NOMO-1 treated with dmso at 0.1 percent for 144 hours (cell line): ENCODE data around the gene PSTPIP1.

Experiments
- DNase-seq: peaks from one replicate; lab custom pipeline; 2025; ENCODE audit not compliant: unreplicated experiment; lab: John Stamatoyannopoulos, UW

Gene PSTPIP1

DNA sequence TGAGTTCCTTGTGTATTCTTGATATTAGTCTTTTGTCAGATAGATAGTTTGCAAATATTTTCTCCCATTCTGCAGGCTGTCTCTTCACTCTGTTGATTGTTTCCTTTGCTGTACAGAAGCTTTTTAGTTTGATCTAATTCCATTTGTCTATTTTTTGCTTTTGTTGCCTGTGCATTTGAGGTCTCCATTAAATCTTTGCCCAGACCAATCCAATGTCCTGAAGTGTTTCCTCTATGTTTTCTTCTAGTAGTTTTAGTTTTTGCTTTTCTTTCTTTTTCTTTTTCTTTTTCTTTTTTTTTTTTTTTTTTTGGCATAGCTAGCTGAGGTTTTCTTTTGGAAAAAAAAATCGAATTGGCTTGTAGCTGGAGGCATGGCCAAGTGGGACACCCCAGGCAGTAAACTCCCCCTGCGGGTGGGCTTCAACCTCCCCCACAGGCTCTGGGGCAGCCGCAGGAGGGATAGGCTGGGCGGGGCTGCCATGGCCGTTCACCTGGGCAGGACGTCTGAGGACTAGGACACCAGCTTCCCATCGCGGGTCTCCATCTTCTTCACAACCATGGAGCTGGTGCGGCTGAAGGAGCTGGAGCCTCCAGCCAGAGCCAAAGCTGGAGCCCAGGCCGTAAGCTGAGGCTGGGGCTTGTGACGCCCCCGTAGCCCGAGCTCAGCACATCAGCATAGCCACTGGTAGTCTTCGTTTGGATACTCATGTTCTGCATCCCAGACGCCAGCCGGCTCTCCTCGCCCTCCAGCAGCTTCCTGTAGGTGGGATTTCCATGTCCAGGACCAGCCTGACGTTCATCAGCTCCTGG lies 16.2 kb upstream of the PSTPIP1 start:
- no peak for DNase-seq

DNA sequence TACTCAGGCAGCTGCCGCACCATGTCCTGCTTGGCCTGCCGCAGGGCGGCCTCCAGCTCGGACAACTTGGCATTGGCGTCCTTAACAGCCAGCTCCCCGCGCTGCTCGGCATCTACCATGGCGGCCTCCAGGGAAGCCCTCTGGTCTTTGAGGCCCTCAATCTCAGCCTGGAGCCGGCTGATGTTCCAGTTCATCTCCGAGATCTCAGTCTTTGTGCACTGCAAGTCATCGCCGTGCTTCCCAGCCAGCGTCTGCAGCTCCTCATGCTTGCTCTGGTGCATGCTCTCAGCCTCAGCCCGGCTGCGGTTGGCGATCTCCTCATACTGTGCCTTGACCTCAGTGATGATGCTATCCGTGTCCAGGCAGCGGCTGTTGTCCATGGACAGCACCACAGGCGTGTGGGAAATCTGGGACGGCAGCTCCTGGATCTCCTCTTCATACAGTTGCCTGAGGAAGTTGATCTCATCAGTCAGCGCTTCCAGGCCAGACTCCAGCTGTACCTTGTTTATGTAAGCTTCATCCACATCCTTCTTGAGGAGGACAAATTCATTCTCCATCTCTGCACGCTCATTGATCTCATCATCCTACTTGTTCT lies 15.5 kb upstream of the PSTPIP1 start:
- DNase-seq, result no peak

DNA sequence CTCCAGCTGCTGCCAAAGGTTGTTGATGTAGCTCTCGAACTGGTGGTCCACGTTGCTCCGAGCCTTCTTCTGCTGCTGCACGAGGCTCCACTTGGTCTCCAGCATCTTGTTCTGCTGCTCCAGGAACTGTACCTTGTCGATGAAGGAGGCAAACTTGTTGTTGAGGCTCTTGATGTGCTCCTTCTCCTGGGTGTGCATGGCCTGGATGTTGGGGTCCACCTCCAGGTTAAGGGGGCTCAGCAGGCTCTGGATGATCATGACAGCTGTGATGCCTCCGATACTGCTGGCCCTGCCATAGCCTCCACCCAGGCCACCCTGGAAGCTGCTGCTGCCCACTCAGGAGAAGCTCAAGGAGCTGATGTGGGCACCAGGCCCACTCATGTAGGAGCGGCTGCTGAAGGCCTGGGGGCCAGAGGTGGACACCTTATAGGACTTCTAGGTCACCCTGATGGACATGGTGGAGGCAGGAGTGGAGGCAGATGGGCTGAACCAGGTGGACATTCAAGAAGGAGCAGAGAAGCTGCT lies 14.9 kb upstream of the PSTPIP1 start:
- no peak for DNase-seq

DNA sequence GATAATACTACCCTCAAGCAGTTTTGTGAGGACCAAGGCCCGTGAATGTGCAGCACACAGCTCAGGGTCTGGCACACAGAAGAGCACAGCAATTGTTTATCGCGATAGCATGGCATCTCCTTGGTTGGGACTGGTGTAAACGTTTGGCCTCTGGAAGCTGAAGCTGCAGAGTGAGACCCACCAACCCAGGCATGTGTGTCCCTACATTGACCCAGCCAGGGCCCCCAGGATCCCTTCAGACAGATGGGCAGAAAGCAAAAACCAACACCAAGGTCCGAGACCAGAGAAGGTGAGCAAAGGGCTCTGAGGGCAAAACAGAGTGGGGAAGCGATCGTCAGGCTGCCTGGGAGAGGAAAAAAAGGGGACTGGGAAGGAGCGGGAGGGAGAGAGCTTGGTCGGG lies 12.6 kb upstream of the PSTPIP1 start:
- no peak for DNase-seq

DNA sequence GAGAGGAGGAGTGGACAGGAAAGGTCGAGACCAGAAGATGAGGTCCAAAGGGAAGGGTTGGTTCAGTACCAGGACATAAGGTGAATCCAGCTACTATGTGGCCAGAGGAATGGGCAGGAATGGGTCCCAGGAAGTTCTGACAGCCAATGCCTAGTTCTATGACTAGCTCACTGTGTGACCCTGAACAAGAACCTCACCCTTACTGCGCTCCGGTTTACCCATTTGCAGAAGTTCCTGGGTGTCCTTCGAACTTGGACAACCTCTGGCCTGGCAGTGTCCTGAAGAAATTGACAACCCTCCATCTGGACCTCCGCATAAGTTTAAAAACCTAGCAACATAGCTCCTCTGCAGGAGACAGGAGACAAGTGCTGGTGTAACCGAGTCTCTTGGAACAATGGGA lies 12.2 kb upstream of the PSTPIP1 start:
- no peak for DNase-seq

DNA sequence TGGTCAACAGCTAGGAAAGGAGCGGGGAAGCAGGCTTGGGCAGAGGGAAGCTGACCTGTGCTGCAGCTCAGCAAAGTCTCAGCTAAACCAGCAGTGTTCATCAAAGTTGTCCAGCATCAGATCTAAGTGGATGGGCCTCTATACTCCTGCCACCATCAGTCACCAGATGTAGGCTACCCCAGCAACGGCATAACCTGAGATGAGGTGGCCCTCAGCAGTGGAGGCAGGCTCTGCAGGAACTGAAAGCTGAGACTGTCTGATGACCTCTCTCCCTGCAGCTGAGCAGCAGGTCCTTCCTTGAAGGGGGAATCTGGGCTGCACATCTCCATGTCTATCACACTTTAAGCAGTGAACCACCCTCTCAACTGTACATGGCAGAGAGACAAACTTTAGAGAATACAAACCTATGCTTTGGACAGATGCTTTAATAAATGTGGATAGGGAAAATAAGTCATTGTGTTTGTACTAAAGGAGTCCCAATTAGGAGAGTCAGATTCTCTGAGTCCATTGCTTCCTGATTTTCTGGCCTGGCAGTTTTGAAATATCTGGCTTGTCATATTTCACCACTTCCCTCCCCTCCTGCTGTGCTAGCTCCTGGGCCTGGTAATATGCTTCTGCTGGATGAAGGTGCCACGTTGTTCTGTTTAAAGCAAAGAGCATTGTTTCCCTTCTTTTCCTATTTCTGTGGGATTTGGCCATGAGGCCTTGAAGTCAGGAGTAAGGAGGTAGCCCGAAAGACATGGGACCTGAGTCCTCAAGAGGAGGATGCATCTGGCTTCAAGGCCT lies 11.1 kb upstream of the PSTPIP1 start:
- DNase-seq, result peak; percentile 58

DNA sequence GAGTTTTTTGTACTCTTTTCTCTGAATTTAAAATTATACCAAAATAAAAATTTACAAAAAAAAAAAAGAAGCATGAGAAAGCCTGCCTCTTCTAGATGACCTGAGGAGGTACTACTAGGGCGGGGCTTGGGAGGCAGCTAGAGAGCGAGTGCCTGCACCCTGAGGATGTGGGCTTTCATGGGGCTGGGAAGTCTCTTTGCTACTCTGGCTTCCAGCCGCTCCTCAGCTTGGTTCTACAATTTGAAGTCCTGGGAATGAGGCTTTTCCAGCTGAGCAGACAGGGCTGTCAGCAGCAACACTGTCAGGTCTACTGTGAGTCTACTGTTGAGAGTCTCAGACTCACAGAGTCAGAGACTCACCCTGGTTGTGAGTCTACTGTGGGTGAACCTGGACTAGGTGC lies 8.2 kb upstream of the PSTPIP1 start:
- DNase-seq, result no peak

DNA sequence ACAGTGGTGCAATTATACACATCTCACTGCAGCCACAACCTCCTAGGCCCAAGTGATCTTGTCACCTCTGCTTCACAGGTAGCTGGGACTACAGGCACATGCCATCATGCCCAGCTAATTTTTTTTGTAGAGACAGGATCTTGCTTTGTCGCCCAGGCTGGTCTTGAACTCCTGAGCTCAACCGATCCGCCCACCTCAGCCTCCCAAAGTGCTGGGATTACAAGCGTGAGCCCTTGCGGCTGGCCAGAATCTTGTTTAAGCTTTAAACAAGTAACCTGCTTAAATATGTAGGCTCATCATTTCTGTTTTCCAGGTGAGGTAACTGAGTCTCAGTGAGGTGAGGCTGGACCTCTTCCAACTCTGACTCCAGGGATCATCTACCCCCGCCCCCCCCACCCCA lies 7.7 kb upstream of the PSTPIP1 start:
- DNase-seq, result no peak

DNA sequence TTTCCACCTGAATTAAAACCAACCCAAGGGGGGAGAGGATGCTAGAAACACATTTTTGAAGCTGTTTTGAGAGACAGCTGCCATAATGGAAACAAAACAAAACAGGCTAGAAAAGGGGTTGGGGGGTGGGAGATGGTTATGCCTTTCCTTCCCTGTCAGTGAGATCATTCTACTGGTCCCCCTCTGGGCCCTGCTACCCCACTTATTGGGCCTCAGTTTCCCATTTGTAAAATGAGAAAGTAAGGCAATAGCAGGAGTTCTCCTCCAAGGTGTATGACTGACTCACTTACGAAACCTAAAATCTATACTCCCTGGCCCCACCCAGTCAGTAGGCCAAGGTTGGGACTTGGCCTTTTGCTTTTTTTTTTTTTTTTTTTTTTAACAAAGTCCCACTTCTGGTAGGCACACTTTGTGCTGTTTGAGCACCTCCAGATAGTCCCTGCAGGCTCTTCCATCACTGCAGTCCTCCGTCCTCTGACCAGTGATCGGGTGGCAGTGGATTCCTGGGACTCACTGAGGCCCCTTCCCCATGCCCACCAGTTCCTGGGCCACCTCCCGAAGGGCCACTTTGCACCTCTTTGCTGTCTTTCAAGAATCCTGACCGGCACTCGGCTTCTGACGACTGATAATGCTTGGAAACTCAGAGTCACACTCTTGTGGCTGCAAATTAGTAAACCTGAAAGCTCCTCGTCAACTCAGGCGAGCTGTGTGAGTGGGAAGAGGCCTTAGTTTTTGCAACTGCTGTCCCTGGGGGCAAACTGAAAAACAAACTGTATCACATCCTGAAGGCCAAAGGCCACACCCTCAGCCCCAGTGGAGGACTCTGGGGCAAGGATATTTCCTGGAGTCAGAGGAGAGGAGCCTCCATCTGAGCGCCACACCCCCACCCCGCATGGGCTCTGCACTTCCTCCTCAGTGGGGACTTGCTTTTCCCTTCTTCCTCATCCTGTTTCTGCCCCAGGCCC lies 6.7 kb upstream of the PSTPIP1 start:
- peak; percentile 90 for DNase-seq

DNA sequence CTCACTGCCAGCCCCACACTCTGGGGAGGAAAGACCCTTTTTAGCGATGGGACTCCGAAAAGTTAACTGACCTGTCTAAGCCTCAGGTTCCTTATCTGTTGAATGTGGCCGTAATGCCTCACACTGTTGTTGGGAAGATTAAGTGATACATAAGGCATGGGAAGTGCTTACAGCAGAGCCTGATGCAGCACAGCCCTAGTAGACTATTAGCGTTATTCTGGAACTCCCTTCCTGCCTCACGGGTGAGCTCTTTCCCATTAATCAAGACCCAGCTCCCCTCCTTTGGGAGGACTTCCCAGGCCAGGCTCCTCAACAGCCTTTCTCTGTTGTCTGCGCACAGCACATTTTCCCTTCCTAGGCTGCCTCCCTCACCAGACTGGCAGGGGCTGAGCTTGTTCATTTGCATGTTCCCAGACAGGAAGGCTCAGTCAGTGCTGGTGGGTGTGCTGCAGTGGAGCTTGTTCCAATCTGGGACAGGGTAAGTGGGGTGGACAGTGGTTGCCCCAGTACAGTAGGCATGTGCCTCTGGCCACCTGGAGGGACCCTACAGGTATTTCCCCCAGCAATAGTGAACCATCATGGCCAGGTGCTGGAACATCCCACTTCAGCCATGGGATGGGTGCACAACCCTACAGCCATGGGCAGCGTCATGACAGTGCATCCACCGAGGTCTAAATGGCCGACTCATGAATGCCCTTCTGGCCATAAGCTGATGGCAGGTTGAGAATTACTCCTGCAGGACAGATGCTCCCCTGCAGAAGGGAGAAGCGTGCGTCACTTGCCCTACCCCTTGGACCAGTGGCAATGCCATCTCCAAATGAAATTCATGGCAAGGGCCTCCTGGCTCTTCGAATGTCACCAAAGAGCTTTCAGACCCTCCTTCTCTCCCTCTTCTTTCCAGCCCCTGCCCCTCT lies 5.8 kb upstream of the PSTPIP1 start:
- DNase-seq, result no peak

DNA sequence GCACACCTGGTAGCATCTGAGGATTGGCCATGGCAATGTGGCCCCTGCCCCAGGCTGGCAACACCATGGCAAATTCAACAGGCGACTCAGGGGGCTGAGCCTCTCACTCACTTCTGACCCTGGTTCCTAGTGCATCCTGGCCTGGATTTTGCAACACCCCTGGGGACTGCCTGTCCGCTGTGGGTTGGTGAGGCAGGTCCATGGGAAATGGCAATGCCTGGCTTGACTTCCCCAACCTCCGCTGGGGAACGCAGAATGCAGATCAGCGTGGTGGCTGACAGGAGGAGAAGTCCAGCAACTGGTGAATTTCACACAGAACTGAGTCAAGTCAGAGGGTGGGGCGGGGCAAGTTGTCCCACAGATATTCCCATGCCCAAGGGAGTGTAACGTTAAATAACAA lies 3.9 kb upstream of the PSTPIP1 start:
- DNase-seq, result no peak

DNA sequence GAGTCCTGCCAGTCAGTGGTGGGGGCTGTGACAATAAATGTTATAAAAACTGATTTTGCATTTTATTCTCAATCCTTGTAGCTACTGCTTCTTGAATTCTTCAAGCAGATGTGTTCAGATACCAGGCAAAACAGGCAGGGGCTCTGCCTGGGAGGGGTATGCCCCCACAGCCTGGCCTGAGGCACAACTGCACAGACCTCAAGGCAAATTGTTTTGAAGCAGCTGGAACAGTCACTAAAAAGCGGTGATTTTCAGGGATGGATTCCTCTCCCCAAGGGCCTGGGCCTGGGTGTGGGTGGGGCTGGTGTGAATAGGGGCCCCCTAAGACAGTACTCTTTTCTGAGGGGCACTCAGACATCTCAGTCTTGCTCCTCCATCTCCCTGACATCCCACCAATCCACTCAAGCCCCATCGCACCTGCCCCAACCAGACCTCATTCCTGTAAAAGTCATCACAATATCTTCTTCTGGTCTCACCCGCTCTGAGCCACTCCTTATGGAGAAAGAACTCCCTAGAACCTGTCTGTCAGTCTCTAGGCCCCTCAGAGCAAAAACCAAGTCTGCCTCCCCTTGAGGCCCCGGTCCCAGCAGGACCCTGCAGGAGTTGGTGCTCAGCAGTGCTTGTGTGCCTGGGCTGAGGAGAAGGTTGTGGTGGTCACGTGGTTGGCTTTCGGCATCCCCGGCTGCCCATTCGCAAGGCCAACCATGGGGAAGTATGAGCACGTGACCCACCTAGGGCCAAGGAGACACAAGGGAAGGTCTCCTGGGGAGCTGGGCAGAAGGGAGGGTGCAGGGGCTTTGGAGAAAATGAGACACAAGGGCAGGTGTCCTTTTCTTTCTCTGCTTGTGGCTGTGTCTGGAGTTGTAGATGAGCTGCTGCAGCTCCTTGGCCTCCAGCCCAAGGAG lies 2.9 kb upstream of the PSTPIP1 start:
- DNase-seq, result peak; percentile 33

DNA sequence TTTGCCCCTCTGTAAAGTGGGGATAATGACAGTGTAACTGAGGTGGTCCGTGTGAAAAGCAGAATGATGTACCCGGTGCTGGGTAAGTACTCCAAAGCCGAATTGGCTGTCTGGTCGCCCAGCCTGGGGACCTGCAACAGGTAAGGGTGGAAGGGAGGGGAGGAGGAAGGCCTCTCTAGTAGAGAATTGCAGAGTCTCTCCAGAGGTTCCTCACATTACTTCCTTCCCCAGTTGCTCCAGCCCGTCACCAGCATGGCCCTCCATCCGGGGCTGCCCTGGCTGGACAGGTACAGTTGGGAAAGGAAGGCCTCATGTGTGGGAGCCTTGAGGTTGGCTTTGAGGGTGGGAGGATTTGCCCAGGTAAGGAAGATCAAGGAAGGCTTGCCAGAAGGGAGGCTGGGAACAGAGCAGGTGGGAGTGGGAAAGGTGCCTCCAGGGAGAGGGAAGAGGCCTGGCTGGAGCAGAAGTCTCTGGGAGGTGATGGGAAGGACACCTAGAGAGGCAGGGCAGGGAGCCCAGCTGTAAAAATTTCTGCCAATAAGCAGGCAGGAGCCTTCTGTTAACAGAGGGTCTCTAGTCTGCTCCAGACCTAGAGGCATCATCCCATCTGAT lies 1.7 kb upstream of the PSTPIP1 start:
- no peak for DNase-seq

DNA sequence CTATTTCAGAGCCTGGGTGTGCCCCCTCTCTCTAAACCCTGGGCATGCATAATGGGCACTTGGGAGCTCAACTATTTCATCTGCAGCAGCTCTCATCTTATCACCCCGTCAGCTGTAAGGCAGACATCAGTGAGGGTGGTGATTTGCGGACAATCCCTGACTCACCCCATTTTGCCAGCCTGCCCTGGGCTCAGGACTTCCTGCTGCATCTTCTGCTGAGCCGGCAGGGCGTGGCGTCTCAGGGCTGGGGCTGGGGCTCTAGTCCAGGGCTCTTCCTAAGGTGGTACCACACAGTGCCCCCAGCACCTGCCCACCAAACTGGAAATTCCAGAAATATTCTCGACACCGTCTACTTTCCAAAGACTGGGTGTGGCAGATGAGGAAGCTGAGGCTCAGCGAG lies 925 bp upstream of the PSTPIP1 start:
- peak; percentile 72 for DNase-seq

DNA sequence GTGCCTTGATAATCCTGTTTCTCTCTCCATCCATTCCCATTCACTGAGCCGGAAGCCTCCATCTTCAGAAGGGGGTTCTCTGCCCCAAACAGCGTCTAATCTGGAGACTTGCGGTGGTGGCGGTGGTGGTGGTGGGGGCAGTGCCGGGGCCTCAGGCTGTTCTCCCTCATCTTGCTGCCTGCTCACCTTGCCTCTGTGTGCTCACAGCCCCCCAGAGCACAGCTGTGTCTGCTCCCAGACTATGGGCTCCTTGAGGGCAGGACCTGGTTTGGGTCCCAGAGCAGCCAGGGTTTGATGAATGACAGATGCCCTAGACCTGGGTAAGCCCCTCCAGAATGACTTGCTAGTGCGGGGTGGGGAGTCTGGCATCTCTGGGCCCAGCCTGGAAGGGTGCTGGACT lies 430 bp upstream of the PSTPIP1 start:
- no peak for DNase-seq

DNA sequence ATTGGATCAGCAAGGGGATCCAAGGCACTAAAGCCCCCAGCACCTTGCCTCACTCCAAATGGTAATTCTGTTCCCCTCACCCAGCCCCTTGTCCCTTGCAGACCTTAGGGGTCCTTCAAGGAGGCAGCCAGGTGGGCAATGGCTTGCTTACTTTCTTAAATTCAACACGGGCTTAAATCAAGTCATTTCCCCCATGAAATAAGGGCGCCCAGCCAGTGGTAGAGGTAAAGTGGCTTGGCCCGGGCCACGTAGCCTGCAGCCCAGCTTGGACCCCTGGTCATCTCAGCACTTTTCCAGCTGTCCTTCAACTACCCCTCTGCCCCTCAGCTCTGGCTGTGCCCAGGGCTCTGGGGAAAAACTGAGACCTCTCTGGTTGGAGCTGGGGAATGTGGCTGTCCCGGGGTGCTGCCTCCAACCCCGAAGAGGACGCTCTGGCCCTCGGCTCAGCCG lies 1.2 kb downstream of the PSTPIP1 start:
- no peak for DNase-seq

DNA sequence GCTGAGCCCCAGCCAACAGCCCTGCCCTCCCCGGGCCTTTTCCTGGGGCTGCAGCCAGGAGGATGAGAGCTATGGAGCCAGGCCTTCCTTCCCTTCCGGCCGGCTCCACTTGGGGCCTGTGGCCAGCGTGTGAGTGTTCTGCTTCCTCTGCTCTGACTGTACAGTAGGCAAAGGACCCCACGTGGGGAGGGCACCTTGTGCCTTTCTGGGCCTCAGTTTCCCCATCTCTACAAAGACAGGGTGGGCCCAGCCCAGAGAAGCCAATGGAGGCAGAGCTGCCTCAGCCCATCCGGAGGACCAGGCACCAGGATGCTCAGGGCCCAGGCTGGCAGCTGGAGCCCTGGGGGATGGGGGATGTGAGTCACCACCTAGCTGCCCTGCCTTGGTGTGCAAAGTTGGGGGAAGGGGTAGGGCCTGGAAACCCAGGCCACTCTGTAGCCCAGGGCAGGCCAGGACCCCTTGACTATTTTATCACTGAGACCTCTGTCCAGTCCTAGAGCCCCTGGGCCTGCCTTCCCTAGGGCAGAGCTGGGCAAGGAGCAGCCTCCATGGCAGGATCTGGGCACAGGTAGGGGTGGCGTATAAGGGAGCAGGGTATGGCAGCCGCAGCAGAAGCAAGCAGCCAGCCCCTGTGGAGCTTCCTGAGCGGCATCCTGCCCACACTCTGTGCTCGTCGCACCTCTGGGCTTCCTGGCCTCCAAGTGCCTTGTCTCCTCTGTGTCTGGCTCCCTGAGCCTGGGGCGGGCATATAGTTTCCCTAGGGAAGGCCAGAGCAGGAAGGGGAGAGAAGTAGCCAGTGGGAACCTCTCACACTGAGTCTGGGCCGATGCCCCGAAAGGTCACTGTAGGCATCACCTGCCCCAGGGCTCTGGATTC lies 1.8 kb downstream of the PSTPIP1 start:
- DNase-seq, result no peak
